Stimulated activated naive CD8-positive, alpha-beta T cell treated with anti-CD3 and anti-CD28 coated beads, Interleukin-15, amount 100 ng/mL, for 72 hours (primary cell): ENCODE measurements around the gene RAD51AP2.
A peak's percentile ranks its signal among the peaks of the same experiment; 100 is the strongest.
"Not testable (repeated sequence)": the region's sequence is repeated elsewhere in the genome, so short reads cannot be mapped to it uniquely, and the experiment has no call there.

Experiments
- ATAC-seq: fragments of 150-1000 bp; cut with Tn5 transposase; 2 replicates; pipeline ENCODE4 v1.10.0; 2021; ENCODE audit warnings: mild to moderate bottlenecking, moderate library complexity
- DNase-seq, 2 donors: peaks; one replicate each; pipeline ENCODE4 v3.0.0; 2021 to 2022
- H3K27ac Mint-ChIP-seq, 2 donors: one replicate each; pipeline ENCODE4 v1.8.0; 2022; ENCODE audit warnings: mild to moderate bottlenecking in 2 of 2, mixed read lengths in 2 of 2, moderate library complexity in 2 of 2
- H3K27me3 Mint-ChIP-seq: one replicate; pipeline ENCODE4 v1.8.0; 2022; ENCODE audit warnings: mixed read lengths
- H3K4me1 Mint-ChIP-seq: one replicate; pipeline ENCODE4 v1.8.0; 2022; ENCODE audit warnings: mild to moderate bottlenecking, mixed read lengths
- H3K4me3 Mint-ChIP-seq, 2 donors: one replicate each; pipeline ENCODE4 v1.8.0; 2022; ENCODE audit warnings: mild to moderate bottlenecking in 2 of 2, mixed read lengths in 2 of 2, moderate library complexity in 1 of 2
- H3K9me3 Mint-ChIP-seq, 2 donors: one replicate each; pipeline ENCODE4 v1.8.0; 2022; ENCODE audit warnings: mixed read lengths in 2 of 2

The RAD51AP2 gene

GRCh38 chr2:17518212-17519154 is at the start of gene RAD51AP2:
Gene RAD51AP2, minus strand, starts transcription at chr2:17518440. Its CDS starts 25 bp downstream, at chr2:17518415.
- Mint-ChIP-seq H3K4me1 (no peaks in the 10 kb centered on the region), H3K27ac (peak within 1 kb of the TSS in 1 of 2 donors; percentile 15), H3K9me3 (no peaks in the 10 kb centered on the region), H3K27me3 (peaks cover 31% of the 10 kb centered on the region), H3K4me3 (peak within 1 kb of the TSS in 1 of 2 donors; percentile 6)
- DNase-seq (peak in 1 of 2 donors; percentile 11), ATAC-seq (peak; percentile 42)

DNA sequence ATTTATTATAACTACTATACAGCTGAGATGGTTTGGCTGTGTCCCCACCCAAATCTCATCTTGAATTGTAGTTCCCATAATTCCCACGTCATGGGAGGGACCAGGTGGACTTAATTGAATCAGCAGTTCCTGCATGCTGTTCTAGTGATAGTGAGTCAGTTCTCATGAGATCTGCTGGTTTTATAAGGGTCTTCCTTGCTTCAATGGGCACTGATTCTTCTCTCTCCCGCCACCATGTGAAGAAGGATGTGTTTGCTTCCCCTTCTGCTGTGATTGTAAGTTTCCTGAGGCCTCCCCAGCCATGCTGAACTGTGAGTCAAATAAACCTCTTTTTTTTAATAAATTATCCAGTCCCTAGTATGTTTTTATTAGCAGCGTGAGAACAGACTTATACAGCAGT is 47.5 kb upstream of the RAD51AP2 start:
- not testable (repeated sequence) for DNase-seq, H3K9me3 Mint-ChIP-seq, H3K4me1 Mint-ChIP-seq, H3K4me3 Mint-ChIP-seq, ATAC-seq, H3K27me3 Mint-ChIP-seq, H3K27ac Mint-ChIP-seq

DNA sequence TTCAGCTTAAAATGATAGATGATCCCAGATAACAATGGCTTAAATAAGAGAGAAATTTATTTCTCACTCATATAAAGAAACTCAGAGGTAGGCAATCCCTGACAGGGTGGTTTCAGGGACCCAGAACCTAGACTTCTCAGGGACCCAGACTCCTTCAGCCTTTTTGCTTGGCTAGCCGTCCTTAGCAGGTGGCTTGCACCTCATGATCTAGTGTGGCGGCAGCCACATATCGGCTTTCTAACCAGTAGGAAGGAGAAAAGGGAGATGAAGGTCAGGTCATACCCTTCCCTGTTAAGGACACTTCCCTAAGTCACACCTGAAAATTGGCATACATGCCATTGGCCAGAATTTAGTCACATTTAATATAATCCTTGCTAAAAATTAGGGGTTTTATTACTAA is 40.6 kb upstream of the RAD51AP2 start:
- H3K9me3 Mint-ChIP-seq, result no peaks in the 10 kb centered on the region
- H3K27me3 Mint-ChIP-seq, result no peaks in the 10 kb centered on the region
- DNase-seq (no peak), ATAC-seq (no peak)
- H3K4me1 Mint-ChIP-seq, result no peaks in the 10 kb centered on the region
- no peak overlapping the region for H3K27ac Mint-ChIP-seq
- H3K4me3 Mint-ChIP-seq, result no peak overlapping the region

DNA sequence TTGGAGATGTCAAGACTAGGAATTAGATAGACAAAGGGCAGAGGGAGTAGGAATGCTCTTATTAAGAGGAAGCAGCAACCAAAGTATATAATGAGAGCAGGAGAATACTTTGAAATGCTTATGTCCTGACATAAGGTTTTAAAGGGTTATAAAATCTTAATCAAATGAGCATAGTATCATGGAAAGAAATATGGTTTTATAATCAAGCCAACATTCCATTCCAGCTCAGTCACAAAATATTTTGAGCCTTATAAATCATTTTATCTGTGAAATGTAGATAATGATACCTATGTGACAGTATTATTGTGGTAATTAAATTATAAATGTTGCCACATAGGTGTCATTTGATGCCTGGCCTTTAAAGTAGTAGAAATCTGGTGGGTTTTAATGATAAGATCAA is 39.8 kb upstream of the RAD51AP2 start:
- no peak overlapping the region for H3K27ac Mint-ChIP-seq
- no peaks in the 10 kb centered on the region for H3K27me3 Mint-ChIP-seq
- H3K4me1 Mint-ChIP-seq, result no peaks in the 10 kb centered on the region
- no peak overlapping the region for H3K4me3 Mint-ChIP-seq
- no peak for DNase-seq
- ATAC-seq, result no peak
- no peaks in the 10 kb centered on the region for H3K9me3 Mint-ChIP-seq

GRCh38 chr2:17557596-17557995 is 39.4 kb upstream of the RAD51AP2 start:
- Mint-ChIP-seq H3K9me3 (no peaks in the 10 kb centered on the region), H3K4me1 (no peaks in the 10 kb centered on the region), H3K27me3 (no peaks in the 10 kb centered on the region), H3K4me3 (no peak overlapping the region), H3K27ac (no peak overlapping the region)
- ATAC-seq (no peak), DNase-seq (no peak)

DNA sequence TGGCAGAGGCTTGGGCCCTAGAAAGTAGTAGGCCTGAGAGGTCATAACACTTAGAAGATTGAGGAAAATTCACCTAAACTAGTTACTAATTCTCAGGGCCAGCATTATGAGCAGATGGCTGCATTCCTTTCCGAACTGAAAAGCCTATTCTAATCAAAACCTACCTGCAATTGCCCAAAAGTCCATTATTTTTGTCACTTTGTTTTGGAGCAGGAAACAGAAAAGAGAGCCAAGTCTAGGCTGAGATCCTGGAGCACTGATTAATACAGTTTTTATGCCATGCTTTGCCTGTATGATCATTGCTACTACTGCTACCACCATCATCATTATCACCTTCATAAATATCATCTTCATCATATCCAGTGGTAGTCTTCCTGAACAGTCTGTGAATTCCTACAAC is 36.9 kb upstream of the RAD51AP2 start:
- H3K27me3 Mint-ChIP-seq, result no peaks in the 10 kb centered on the region
- H3K9me3 Mint-ChIP-seq, result peaks cover 0 to 5% of the 10 kb centered on the region in 2 donors
- DNase-seq (no peak), ATAC-seq (no peak)
- no peak overlapping the region for H3K4me3 Mint-ChIP-seq
- no peaks in the 10 kb centered on the region for H3K4me1 Mint-ChIP-seq
- no peak overlapping the region for H3K27ac Mint-ChIP-seq

GRCh38 chr2:17550907-17551306 is 32.7 kb upstream of the RAD51AP2 start:
- peaks cover 19% of the 10 kb centered on the region for H3K27me3 Mint-ChIP-seq
- no peaks in the 10 kb centered on the region for H3K4me1 Mint-ChIP-seq
- ATAC-seq (no peak), DNase-seq (no peak)
- H3K27ac Mint-ChIP-seq, result no peak overlapping the region
- no peak overlapping the region for H3K4me3 Mint-ChIP-seq
- H3K9me3 Mint-ChIP-seq, result peaks cover 0 to 5% of the 10 kb centered on the region in 2 donors

DNA sequence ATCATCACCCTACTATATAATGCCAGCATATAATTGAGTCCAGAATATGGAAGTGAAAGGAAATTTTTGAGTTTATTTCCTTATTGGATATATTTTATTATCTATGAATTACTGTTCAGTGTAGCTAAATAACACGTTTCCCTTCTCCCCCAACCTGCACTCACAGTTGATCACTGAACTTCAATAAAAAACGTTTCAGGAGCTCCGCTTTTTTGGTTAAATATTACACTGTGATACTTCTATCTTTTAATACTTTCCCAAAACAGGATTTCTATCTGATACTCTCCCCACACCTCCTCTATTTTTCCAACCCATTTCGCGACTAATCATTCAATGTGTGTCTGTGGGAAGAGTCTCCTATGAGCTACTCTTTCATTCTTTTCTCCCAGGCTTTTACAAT is 29.5 kb upstream of the RAD51AP2 start:
- DNase-seq (no peak), ATAC-seq (no peak)
- no peak overlapping the region for H3K4me3 Mint-ChIP-seq
- H3K4me1 Mint-ChIP-seq, result no peaks in the 10 kb centered on the region
- H3K9me3 Mint-ChIP-seq, result peaks cover 0 to 5% of the 10 kb centered on the region in 2 donors
- peaks cover 36% of the 10 kb centered on the region for H3K27me3 Mint-ChIP-seq
- H3K27ac Mint-ChIP-seq, result no peak overlapping the region

DNA sequence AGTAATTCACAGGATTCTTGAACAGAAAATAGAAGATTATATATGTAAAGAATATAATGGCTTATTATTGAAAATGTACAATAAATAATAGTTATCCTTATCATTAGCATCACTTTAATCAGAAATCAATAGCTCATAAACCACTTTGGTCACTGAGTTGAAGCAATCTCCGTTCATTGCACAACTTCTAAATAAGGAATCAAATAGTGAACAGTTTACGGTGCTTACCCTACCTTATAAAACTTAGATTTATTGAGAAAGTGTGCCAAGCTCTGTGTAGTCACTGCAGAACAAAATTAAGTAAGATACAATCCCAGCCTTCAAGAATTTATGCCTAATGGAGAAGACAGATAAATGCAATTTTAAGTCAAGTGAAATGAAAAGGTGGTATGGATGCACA is 29.0 kb upstream of the RAD51AP2 start:
- DNase-seq (no peak), ATAC-seq (no peak)
- Mint-ChIP-seq H3K4me3 (no peak overlapping the region), H3K27ac (no peak overlapping the region), H3K27me3 (peaks cover 38% of the 10 kb centered on the region), H3K9me3 (peaks cover 0 to 5% of the 10 kb centered on the region in 2 donors), H3K4me1 (no peaks in the 10 kb centered on the region)

DNA sequence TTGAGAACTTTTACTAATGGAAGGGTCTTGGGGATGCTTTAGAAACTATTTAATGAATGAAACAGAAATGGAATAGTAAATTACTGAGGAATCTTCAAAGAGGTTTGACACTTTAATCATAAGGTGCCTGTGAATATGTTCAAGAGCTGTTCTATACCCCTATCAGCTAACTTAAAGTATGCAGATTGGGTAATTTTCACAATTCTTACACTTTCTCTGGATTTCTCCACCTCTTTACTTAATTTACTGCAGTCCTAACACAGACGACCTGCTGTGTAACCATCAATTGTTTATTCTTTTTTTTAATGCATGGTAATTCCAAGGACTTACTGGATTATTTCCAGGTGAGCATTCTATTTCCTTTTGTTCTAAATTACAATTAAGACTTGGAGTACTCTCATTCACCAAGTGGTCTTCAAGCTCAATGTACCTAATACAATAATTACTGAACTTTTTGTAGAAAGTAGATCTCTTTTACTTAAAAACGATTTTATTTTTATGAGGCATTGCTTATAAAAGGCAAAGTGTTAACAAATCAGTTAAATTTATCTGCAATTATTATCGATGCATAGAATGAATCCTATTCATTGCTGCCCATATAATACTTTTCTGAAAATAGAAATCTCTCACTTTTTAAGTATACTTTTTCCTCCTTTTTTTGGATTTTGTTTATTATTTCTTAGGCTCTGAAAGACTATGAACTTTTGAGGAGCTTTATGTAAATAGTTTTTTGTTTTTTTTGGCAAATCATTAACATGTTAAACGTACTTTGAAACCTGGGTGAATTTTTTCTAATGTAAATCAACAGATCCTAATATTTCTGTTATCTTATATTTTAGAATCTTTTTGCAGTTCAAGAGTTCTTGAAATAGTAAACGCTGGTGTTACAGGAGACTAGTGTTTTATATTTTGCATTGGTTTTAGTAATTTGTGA is 27.7 kb upstream of the RAD51AP2 start:
- Mint-ChIP-seq H3K9me3 (peaks cover 0 to 7% of the 10 kb centered on the region in 2 donors), H3K4me1 (no peaks in the 10 kb centered on the region), H3K4me3 (no peak overlapping the region), H3K27ac (no peak overlapping the region), H3K27me3 (peaks cover 49% of the 10 kb centered on the region)
- DNase-seq, result no peak
- no peak for ATAC-seq

DNA sequence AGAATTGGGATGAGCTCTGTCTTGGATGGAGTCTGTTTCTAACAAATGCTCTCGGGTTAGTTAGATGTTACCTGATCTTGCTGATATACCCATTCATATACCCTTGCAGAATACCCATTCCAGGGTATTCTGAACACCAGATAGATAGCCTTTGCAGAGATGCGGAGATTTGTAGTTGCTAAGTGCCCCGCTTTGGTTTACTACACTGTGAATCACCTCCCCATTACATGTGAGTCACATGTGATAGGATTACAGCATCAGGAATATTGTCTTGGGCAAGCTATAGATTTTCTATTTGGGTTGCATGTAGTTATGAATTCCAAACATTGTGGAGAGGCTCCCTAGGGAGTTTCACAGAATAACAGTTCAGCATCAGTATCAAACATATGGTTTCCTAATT is 26.0 kb upstream of the RAD51AP2 start:
- no peak for DNase-seq
- Mint-ChIP-seq H3K4me3 (no peak overlapping the region), H3K27ac (no peak overlapping the region), H3K9me3 (peaks cover 0 to 18% of the 10 kb centered on the region in 2 donors), H3K4me1 (peaks cover 10% of the 10 kb centered on the region), H3K27me3 (peaks cover 66% of the 10 kb centered on the region)
- ATAC-seq, result no peak

- Mint-ChIP-seq H3K27ac (no peak overlapping the region), H3K27me3 (peaks cover 66% of the 10 kb centered on the region), H3K9me3 (peaks cover 0 to 18% of the 10 kb centered on the region in 2 donors), H3K4me3 (no peak overlapping the region), H3K4me1 (peaks cover 10% of the 10 kb centered on the region)
- DNase-seq, result no peak
- no peak for ATAC-seq
These were observed 25.6 kb upstream of the RAD51AP2 start for GRCh38 chr2:17543848-17544247.

- peaks cover 10% of the 10 kb centered on the region for H3K4me1 Mint-ChIP-seq
- no peak overlapping the region for H3K27ac Mint-ChIP-seq
- peaks cover 0 to 18% of the 10 kb centered on the region in 2 donors for H3K9me3 Mint-ChIP-seq
- peaks cover 66% of the 10 kb centered on the region for H3K27me3 Mint-ChIP-seq
- no peak overlapping the region for H3K4me3 Mint-ChIP-seq
- DNase-seq, result no peak
- no peak for ATAC-seq
These were observed 25.0 kb upstream of the RAD51AP2 start for GRCh38 chr2:17543131-17543660.

DNA sequence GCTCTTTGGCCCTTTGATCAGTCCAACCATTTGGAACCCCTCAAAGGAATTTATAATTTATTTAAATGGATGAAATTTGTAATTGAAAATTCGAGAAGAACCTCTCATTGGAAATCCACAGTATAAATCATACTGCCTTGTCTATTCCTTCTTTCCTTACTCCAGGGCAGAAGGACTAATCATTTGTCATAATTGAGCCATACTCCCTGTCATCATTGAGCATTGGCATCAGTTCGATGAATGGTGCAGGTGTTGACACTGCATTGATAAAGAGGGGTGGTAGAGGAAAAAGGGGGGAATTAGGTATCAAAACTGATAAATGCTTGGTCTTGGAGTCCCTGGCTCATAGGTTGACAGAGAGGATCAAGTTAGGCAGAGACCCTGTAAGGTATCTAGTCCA is 24.2 kb upstream of the RAD51AP2 start:
- peaks cover 0 to 18% of the 10 kb centered on the region in 2 donors for H3K9me3 Mint-ChIP-seq
- H3K4me1 Mint-ChIP-seq, result peaks cover 10% of the 10 kb centered on the region
- H3K4me3 Mint-ChIP-seq, result no peak overlapping the region
- H3K27me3 Mint-ChIP-seq, result peaks cover 66% of the 10 kb centered on the region
- DNase-seq (no peak), ATAC-seq (no peak)
- no peak overlapping the region for H3K27ac Mint-ChIP-seq

DNA sequence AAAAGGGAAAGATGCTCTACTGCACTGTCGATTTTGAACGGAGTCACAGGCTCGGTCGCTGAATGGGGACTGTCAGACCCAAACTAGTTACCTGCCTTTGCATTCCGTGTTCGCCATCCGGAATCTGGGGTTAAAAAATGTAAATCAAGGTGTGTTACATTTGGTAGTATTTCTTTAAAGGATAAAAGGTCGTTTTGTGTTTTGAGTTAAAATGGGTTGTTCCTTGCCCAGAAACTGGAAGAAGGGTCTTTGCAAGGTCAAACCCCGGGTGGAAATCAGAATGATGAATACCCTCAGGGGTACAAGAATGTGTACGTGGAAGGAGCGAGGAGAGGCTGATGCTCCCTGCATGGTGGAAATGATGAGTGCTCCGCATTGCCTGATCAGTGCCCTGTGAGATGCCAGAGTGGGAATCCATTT is 23.3 kb upstream of the RAD51AP2 start:
- peaks cover 0 to 18% of the 10 kb centered on the region in 2 donors for H3K9me3 Mint-ChIP-seq
- H3K4me3 Mint-ChIP-seq, result no peak overlapping the region
- H3K27me3 Mint-ChIP-seq, result peaks cover 71% of the 10 kb centered on the region
- H3K4me1 Mint-ChIP-seq, result peaks cover 10% of the 10 kb centered on the region
- peak overlapping the region in 1 of 2 donors; percentile 42 for H3K27ac Mint-ChIP-seq
- ATAC-seq (no peak), DNase-seq (no peak)
